GM12872 (cell line): ENCODE measurements around the gene IRF5.

ENCODE experiments used
- TF ChIP-seq, protein P1 (sequence below): IDR thresholded peaks from 3 replicates; pipeline ENCODE4 v1.5.1; 2011; ENCODE audit warnings: low read depth, mild to moderate bottlenecking, low read length, moderate library complexity; ENCODE audit not compliant: insufficient read depth

IRF5 gene

DNA sequence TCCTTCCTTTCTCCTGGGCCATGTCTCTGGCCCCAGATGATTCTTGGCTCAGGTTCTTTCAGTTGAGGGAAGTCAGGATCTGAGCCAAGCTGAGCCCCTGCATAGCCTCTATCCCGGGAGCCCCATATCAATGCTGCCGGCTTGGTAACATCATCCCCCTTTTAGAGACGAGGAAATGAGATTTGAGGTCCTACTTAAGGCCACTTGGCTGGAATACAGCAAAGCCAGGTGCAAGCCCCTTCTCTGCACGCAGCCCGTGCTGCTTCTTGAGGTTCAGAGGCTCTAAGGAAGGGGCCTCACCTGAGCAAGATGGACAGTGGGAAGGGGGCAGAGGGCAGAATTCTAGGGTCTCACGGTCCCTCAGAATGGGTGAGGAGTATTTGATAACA lies 2.4 kb upstream of the IRF5 start:
- TF ChIP-seq, protein P1, sequence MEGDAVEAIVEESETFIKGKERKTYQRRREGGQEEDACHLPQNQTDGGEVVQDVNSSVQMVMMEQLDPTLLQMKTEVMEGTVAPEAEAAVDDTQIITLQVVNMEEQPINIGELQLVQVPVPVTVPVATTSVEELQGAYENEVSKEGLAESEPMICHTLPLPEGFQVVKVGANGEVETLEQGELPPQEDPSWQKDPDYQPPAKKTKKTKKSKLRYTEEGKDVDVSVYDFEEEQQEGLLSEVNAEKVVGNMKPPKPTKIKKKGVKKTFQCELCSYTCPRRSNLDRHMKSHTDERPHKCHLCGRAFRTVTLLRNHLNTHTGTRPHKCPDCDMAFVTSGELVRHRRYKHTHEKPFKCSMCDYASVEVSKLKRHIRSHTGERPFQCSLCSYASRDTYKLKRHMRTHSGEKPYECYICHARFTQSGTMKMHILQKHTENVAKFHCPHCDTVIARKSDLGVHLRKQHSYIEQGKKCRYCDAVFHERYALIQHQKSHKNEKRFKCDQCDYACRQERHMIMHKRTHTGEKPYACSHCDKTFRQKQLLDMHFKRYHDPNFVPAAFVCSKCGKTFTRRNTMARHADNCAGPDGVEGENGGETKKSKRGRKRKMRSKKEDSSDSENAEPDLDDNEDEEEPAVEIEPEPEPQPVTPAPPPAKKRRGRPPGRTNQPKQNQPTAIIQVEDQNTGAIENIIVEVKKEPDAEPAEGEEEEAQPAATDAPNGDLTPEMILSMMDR, result no peak

DNA sequence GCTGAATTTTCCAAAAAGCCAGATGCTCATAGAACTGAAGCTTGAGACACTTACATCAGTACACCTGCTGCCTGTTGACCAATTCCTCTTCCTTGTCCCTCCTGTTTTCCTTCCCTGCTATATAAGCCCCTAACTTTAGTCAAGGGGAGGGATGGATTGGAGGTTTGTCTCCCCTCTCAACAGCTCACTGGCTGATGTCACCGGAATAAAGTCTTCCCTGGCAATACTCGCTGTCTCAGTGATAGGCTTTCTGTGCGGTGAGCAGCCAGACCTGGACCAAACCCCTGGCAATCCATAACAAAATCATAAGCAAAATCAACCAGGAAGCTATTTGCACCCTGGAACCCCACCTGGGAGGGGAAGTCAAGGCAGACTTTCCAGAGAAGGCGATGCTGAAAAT lies 929 bp upstream of the IRF5 start:
- TF ChIP-seq, protein P1, result no peak

DNA sequence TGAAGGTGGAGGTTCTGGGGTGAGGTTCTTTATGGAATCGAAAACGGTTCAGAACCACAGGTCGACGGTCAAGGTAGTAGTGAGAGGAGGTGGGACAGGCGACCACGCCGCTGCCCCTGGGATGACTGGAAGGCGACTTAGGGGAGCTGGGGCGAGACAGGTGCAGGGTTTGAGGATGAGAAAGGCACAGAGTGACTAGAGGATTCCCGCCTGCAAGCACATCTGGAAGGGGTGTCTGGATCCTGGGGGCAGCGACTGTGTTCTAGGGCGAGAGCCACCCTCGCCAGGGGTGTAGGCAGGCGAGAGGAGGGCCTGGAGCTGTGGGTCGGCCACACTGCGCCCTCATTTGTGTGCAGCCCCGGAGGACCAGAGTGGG lies 468 bp upstream of the IRF5 start:
- TF ChIP-seq, protein P1, result no peak

DNA sequence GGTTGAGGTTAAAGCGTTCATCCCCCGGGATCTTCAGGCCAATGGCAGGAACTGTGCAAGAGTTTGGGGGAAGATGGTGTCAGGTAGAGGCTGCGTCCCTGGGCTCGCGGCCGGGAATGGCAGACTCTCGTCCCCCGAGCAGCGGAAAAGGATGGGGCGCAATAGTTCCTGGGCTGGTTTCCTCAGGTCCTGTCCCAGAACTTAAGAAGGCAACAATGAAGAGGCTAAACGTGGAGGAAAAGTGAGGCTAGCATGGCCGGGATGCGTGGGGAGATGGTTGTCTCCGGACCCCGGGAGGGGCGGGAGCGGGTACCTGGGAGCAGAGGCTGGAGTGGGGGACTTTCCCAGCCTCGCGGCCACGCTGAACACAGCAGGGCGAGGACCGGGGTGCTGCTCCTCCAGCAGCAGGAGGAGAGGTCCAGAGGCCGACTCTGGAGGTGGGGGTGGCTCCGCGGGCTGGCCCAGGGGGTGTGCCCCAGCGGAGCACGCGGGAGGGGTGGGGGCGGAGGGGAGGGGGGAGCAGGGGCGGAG lies 882 bp downstream of the IRF5 start:
- TF ChIP-seq, protein P1, result no peak

DNA sequence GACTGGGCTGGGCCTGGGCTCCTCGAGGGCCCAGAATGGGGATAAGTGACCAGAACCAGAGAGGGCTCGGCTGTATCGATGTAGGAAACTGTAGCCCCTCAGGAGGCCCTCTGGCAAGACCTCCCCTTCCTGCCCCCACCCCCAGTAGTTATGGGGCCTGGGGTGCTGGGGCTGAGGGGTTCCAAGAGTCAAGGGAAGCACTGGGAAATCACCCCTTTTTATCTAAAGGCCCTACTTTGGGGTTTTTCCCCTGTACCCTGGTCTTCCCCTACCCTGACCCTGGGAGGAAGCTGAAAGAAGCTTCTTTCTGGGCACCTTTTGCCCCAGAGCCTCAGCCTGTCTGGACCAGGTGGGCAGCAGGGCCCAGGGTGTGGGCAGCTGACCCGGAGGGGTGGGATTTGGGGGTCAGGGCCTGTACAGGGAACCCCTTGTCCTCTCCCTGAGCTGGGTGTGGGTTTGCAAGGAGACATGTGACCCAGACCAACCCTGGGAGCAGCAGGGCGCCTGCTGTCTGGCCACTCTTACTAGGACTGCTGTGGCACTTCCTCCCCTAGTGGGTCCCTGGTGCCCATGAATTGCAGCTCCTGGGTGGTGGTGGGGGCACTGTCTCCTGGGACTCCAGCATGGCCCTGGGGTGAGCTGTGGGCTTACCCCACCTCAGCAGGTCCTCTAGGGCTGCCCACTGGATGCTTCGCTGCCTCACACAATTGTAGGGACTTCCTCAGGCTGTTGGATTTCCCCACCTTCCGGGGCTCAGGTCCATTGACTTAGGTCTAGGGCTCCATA lies 1.5 kb downstream of the IRF5 start:
- TF ChIP-seq, protein P1, result no peak

DNA sequence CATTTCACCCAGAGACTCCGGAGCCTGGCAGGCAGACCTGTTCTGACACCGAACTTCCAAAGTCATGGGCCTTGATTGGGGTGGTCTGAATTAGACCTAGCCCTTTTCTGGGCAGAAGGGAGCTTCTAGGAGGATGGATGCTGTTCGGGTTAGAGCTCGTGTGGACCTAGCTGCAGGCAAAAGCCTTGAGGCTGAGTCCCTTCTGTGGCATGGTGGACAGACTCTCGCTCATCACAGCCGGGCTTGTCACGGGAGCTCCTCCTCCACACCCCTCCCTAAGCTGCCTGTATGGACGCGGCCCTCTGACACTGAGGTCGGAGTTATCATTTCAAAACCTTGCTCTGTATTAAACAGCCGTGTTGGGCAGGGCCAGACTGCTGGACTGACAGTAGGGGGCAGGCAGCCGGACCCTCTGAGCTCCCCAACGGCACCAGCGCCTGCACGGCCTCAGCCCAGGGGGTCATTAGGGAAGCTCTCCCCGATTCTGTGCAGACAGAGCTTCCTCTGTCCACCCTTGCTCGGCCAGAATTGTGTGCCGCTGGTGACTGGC lies 2.2 kb downstream of the IRF5 start:
- TF ChIP-seq, protein P1, result peak; percentile 32; the same call in 1 of the 3 replicates

DNA sequence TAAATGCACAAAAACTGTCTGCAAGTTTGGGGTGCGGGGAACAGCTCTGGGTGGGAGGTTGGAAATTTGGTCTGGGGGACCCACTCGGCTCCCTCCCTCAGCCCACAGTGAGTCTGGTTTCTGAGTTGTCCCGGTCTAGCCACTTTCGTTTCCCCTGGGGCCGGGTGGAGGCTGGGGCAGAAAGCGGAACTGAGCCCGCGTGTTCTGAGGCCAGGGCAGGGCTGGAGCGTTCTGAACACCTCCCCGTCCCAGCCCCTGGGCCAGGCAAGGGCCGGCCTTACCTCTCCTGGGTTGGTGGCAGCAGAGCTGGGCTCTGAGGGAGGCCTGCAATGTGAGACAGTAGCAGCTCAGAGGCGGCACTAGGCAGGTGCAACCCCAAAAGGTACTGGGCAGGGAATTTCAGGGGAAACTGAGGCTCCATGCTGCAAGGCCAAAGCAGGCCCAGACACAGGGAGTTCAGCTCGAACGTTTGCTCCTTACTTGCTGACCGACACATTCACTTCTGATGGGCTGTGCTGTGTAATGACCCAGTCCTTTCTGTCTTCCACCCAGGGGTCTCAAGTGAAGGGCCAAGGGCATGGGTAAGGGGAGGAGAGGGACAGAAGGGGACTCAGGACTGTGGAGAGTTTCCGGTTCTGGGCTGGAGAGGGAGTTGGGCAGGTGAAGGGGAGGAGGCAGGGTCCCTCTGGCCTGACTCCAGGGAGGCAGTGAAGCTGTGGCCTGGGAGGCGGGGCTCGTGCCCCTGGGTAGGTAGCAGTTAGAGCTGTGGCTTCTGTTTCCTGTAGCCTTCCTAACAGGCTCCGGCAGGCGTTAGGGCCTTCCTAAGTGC lies 3.0 kb downstream of the IRF5 start:
- TF ChIP-seq, protein P1, result no peak
